H9 (cell line): ENCODE data around the gene ACOXL. TPM values are rescaled to one million over a fixed set of nuclear protein-coding genes. Genes with fewer than 3 reads are reported as not detected.

Source experiments
- DNase-seq: peaks from one replicate; pipeline ENCODE4 v3.0.0-alpha.2; 2017
- H2AFZ ChIP-seq: one replicate; pipeline ENCODE4 v1.6.1; 2013; ENCODE audit warnings: mild to moderate bottlenecking, low read length, control low read depth, moderate library complexity
- H2AK5ac ChIP-seq: 2 replicates; pipeline ENCODE4 v1.6.1; 2013; ENCODE audit warnings: low read length, control low read depth, mixed read lengths; ENCODE audit not compliant: insufficient read length
- H2BK120ac ChIP-seq: one replicate; pipeline ENCODE4 v1.6.1; 2013; ENCODE audit warnings: low read depth, mild to moderate bottlenecking, low read length, control low read depth, inconsistent platforms; ENCODE audit not compliant: poor library complexity, severe bottlenecking
- H2BK12ac ChIP-seq: 2 replicates; pipeline ENCODE4 v1.6.1; 2013; ENCODE audit warnings: low read length, control low read depth, mixed read lengths, low read depth; ENCODE audit not compliant: insufficient read length
- H2BK15ac ChIP-seq: 2 replicates; pipeline ENCODE4 v1.6.1; 2013; ENCODE audit warnings: low read depth, low read length, control low read depth
- H2BK20ac ChIP-seq: one replicate; pipeline ENCODE4 v1.6.1; 2013; ENCODE audit warnings: low read depth, mild to moderate bottlenecking, low read length, control low read depth, inconsistent platforms; ENCODE audit not compliant: poor library complexity, severe bottlenecking
- H2BK5ac ChIP-seq: 2 replicates; pipeline ENCODE4 v1.6.1; 2013; ENCODE audit warnings: low read length, control low read depth, mixed read lengths; ENCODE audit not compliant: insufficient read length
- H3K14ac ChIP-seq: 2 replicates; pipeline ENCODE4 v1.6.1; 2013; ENCODE audit warnings: low read length, control low read depth; ENCODE audit not compliant: insufficient read depth
- H3K18ac ChIP-seq: 2 replicates; pipeline ENCODE4 v1.6.1; 2013; ENCODE audit warnings: low read depth, mild to moderate bottlenecking, mixed read lengths, low read length, control low read depth; ENCODE audit not compliant: insufficient read length
- H3K23ac ChIP-seq: 2 replicates; pipeline ENCODE4 v1.6.1; 2013; ENCODE audit warnings: low read length, control low read depth, mixed read lengths, low read depth; ENCODE audit not compliant: insufficient read length
- H3K23me2 ChIP-seq: 2 replicates; pipeline ENCODE4 v1.6.1; 2013; ENCODE audit warnings: low read depth, mild to moderate bottlenecking, mixed read lengths, low read length, control low read depth; ENCODE audit not compliant: insufficient read length, poor library complexity, severe bottlenecking
- H3K27ac ChIP-seq: 2 replicates; pipeline ENCODE4 v1.5.1; 2013; ENCODE audit warnings: low read length, control low read depth, mixed read lengths, low read depth; ENCODE audit not compliant: insufficient read length
- H3K27me3 ChIP-seq: 2 replicates; pipeline ENCODE4 v1.6.1; 2013; ENCODE audit warnings: low read length, control low read depth, inconsistent platforms; ENCODE audit not compliant: insufficient read depth
- H3K4ac ChIP-seq: 2 replicates; pipeline ENCODE4 v1.6.1; 2013; ENCODE audit warnings: low read depth, mild to moderate bottlenecking, control low read depth, inconsistent platforms, low read length, moderate library complexity
- H3K4me1 ChIP-seq: 2 replicates; pipeline ENCODE4 v1.6.1; 2013; ENCODE audit warnings: low read length, control low read depth, inconsistent platforms; ENCODE audit not compliant: insufficient read depth
- H3K4me2 ChIP-seq: 2 replicates; pipeline ENCODE4 v1.6.1; 2013; ENCODE audit warnings: low read length, control low read depth, mixed read lengths; ENCODE audit not compliant: insufficient read length, insufficient read depth
- H3K56ac ChIP-seq: 2 replicates; pipeline ENCODE4 v1.6.1; 2013; ENCODE audit warnings: low read depth, mild to moderate bottlenecking, mixed read lengths, low read length, control low read depth; ENCODE audit not compliant: insufficient read length
- H3K79me1 ChIP-seq: 2 replicates; pipeline ENCODE4 v1.6.1; 2013; ENCODE audit warnings: low read depth, mild to moderate bottlenecking, moderate library complexity, low read length, control low read depth, inconsistent platforms; ENCODE audit not compliant: insufficient read depth, poor library complexity, severe bottlenecking
- H3K79me2 ChIP-seq: 2 replicates; pipeline ENCODE4 v1.6.1; 2013; ENCODE audit warnings: low read length, control low read depth, inconsistent platforms; ENCODE audit not compliant: insufficient read depth
- H3K9ac ChIP-seq: 2 replicates; pipeline ENCODE4 v1.6.1; 2013; ENCODE audit warnings: low read length, control low read depth, mixed read lengths; ENCODE audit not compliant: insufficient read length; ENCODE audit errors: extremely low read depth
- H3K9me3 ChIP-seq: one replicate; pipeline ENCODE4 v1.6.1; 2013; ENCODE audit warnings: low read depth, low read length, inconsistent platforms; ENCODE audit not compliant: control insufficient read depth
- H3T11ph ChIP-seq: one replicate; pipeline ENCODE4 v1.6.1; 2013; ENCODE audit warnings: mild to moderate bottlenecking, low read length, control low read depth, inconsistent platforms
- H4K20me1 ChIP-seq: one replicate; pipeline ENCODE4 v1.6.1; 2013; ENCODE audit not compliant: control insufficient read depth, insufficient read length, insufficient read depth
- H4K5ac ChIP-seq: 2 replicates; pipeline ENCODE4 v1.6.1; 2013; ENCODE audit warnings: low read depth, mild to moderate bottlenecking, mixed read lengths, low read length, control low read depth; ENCODE audit not compliant: insufficient read length
- H4K8ac ChIP-seq: replicated peaks from 2 replicates; pipeline ENCODE4 v1.6.1; 2013; ENCODE audit warnings: low read length, control low read depth, mixed read lengths, low read depth; ENCODE audit not compliant: insufficient read length
- H4K91ac ChIP-seq: 2 replicates; pipeline ENCODE4 v1.6.1; 2013; ENCODE audit warnings: low read depth, mild to moderate bottlenecking, moderate library complexity, mixed read lengths, low read length, control low read depth; ENCODE audit not compliant: insufficient read length
- H3K27ac Mint-ChIP-seq, 3 experiments: 2 replicates in 2 of 3; 3 replicates in 1 of 3; pipeline ENCODE4 v1.8.0; 2020 to 2021; ENCODE audit warnings: mixed read lengths in 3 of 3, mild to moderate bottlenecking in 1 of 3, moderate library complexity in 1 of 3
- H3K27me3 Mint-ChIP-seq: 2 replicates; pipeline ENCODE4 v1.8.0; 2021; ENCODE audit warnings: low read depth, mild to moderate bottlenecking, moderate library complexity, mixed read lengths
- H3K36me3 Mint-ChIP-seq, 3 experiments: 2 replicates in 2 of 3; 3 replicates in 1 of 3; pipeline ENCODE4 v1.8.0; 2020 to 2021; ENCODE audit warnings: low read depth in 3 of 3, mixed read lengths in 3 of 3; ENCODE audit not compliant: insufficient read depth in 1 of 3
- H3K4me1 Mint-ChIP-seq, 2 experiments: 2 replicates each; pipeline ENCODE4 v1.8.0; 2020; ENCODE audit warnings: mixed read lengths in 2 of 2
- H3K4me3 Mint-ChIP-seq, 2 experiments: 2 replicates in 1 of 2; 3 replicates in 1 of 2; pipeline ENCODE4 v1.8.0; 2020 to 2021; ENCODE audit warnings: mild to moderate bottlenecking in 2 of 2, mixed read lengths in 2 of 2, moderate library complexity in 1 of 2
- H3K9me3 Mint-ChIP-seq, 2 experiments: 2 replicates in 1 of 2; 3 replicates in 1 of 2; pipeline ENCODE4 v1.8.0; 2020; ENCODE audit warnings: mild to moderate bottlenecking in 2 of 2, mixed read lengths in 2 of 2, moderate library complexity in 1 of 2
- CTCF ChIP-seq: fragments of 200-600 bp; sonication (generic); conservative IDR thresholded peaks from 3 replicates; pipeline ENCODE4 v1.8.0; 2021; ENCODE audit warnings: antibody characterized with exemption, mild to moderate bottlenecking
- WGBS: extraction: QIAGEN DNeasy Blood & Tissue Kit; methylation state at CpG from one replicate; pipeline ENCODE4 v1.1.7; 2013; ENCODE audit warnings: missing lambda C conversion rate, low lambda C conversion rate, mixed read lengths; ENCODE audit not compliant: insufficient read length; ENCODE audit errors: extremely low coverage; 5-methylcytosine and 5-hydroxymethylcytosine counted together
- total RNA-seq: library from RNA; stranded (reverse); gene quantifications from 2 replicates; pipeline ENCODE4 v1.2.1, GENCODE V29; 2021

The ACOXL gene
- total RNA-seq, 1 experiment from 2014 or later = 37.6 TPM

GRCh38 chr2:111005821-111006220 lies 273.4 kb downstream of the ACOXL start:
- H3K79me1 ChIP-seq = no peaks in the 10 kb centered on the region
- H4K91ac ChIP-seq = no peak overlapping the region
- H3K23ac ChIP-seq = no peak overlapping the region
- H2BK12ac ChIP-seq = no peak overlapping the region
- no peaks in the 10 kb centered on the region for H3K79me2 ChIP-seq
- no peak overlapping the region for H2BK5ac ChIP-seq
- no peak overlapping the region for H3K14ac ChIP-seq
- H2BK20ac ChIP-seq = no peak overlapping the region
- H3K4me2 ChIP-seq = no peak overlapping the region
- H4K8ac ChIP-seq = no peak overlapping the region
- Mint-ChIP-seq H3K4me1 (no peaks in the 10 kb centered on the region), H3K27me3 (no peaks in the 10 kb centered on the region), H3K4me3 (no peak overlapping the region), H3K27ac (no peak overlapping the region; a peak in 1 of 7 replicates), H3K9me3 (peaks cover 0 to 2% of the 10 kb centered on the region in 2 experiments; a peak in 1 of 5 replicates), H3K36me3 (peaks cover 5 to 45% (median 34%) of the 10 kb centered on the region in 3 experiments; a peak in 6 of 7 replicates)
- no peak overlapping the region for H3K18ac ChIP-seq
- H2BK120ac ChIP-seq = no peak overlapping the region
- H4K20me1 ChIP-seq = no peaks in the 10 kb centered on the region
- H3K4me1 ChIP-seq = no peaks in the 10 kb centered on the region
- H3K27ac ChIP-seq = no peak overlapping the region
- H4K5ac ChIP-seq = no peak overlapping the region
- DNase-seq = no peak
- no peaks in the 10 kb centered on the region for H3K9me3 ChIP-seq
- no peaks in the 10 kb centered on the region for H3K23me2 ChIP-seq
- no peak overlapping the region for H3K4ac ChIP-seq
- no peak overlapping the region for H3K9ac ChIP-seq
- H2BK15ac ChIP-seq = no peak overlapping the region
- H3T11ph ChIP-seq = no peak overlapping the region
- no peak overlapping the region for H2AK5ac ChIP-seq
- WGBS = no CpG with 5 or more reads among the region's 4 CpGs
- no peak overlapping the region for H2AFZ ChIP-seq
- H3K56ac ChIP-seq = no peak overlapping the region
- no peak for TF ChIP-seq CTCF
- H3K27me3 ChIP-seq = no peaks in the 10 kb centered on the region
